Adrenal gland (tissue), 5 donors: ENCODE results near the gene SUPT6H.
A peak's percentile ranks its signal among the peaks of the same experiment; 100 is the strongest.

ENCODE experiments used
- POLR2A ChIP-seq, 2 donors: fragments of 450-650 bp; IDR thresholded peaks; one replicate each; pipeline ENCODE4 v1.6.1; 2017; ENCODE audit warnings: antibody characterized with exemption in 2 of 2, mild to moderate bottlenecking in 2 of 2, moderate library complexity in 1 of 2
- TF ChIP-seq, protein P1 (sequence below), 6 experiments: fragments of 450-650 bp in 4 of 6; fragments of 200-600 bp in 2 of 6; sonication (generic) in 1 of 6; IDR thresholded peaks; 1 replicate in 5 of 6; 2 replicates in 1 of 6; pipeline versions ENCODE4 v1.5.1 to v1.8.0; 2016 to 2021; ENCODE audit warnings: antibody characterized with exemption in 6 of 6, mild to moderate bottlenecking in 2 of 6, moderate library complexity in 1 of 6
- donor health status: DM: no; HTN: no; CAD: no.

DNA sequence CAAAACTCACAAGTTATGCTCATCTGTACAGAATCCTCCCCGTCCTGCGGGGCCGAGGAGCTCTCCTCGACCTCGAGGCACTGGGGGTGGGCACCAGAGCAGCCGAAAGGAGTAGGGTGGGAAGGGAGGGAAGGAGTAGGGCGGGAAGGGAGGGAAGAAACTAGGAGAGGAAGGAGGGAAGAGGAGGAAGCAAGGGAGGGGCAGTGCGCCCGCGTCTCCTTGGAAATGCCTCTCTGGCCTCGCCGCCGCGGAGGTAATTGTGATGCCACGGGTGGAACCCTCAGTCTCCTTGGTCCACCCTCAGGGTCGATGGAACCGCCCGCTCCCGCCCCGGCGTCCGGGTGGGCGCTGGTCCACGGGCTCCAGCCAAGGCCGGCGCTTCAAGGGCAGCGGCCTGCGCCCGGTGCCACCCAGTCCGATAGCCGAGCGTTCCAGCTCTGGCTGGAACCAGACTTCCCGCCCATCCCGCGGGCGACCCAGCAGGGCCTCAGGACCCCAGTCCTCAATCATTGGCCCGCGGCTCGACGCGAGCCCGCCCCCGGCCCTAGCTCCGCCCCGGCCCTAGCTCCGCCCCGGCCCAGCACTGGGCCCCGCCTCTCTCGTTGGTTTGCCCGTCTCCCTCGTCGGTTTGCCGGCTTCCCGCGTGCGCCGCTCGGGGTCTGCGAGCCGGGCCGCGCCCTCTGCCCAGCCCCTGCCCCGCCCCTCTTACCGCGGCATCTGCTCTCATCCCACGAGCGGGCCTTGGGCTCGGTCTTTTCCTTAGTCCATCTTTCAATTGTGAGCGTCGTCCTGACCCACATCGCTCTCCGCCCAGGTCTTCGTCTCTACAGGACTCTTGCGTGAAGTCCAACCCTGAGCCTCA, 49.1 kb downstream of the SUPT6H start:
- TF ChIP-seq, protein P1, sequence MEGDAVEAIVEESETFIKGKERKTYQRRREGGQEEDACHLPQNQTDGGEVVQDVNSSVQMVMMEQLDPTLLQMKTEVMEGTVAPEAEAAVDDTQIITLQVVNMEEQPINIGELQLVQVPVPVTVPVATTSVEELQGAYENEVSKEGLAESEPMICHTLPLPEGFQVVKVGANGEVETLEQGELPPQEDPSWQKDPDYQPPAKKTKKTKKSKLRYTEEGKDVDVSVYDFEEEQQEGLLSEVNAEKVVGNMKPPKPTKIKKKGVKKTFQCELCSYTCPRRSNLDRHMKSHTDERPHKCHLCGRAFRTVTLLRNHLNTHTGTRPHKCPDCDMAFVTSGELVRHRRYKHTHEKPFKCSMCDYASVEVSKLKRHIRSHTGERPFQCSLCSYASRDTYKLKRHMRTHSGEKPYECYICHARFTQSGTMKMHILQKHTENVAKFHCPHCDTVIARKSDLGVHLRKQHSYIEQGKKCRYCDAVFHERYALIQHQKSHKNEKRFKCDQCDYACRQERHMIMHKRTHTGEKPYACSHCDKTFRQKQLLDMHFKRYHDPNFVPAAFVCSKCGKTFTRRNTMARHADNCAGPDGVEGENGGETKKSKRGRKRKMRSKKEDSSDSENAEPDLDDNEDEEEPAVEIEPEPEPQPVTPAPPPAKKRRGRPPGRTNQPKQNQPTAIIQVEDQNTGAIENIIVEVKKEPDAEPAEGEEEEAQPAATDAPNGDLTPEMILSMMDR (IDR thresholded peaks at IDR 0.05): peak in 1 of 6 experiments; percentile 2
- peak; percentile 57 to 64 for TF ChIP-seq POLR2A (IDR thresholded peaks at IDR 0.05)
